AG10803 (cell line): Measurements from ENCODE around the gene NINJ1.

ENCODE experiments used
- DNase-seq: peaks from one replicate; pipeline ENCODE4 v3.0.0; 2010; ENCODE audit warnings: low read depth
- H3K4me3 ChIP-seq: 2 replicates; pipeline ENCODE4 v1.5.1; 2011; ENCODE audit warnings: mild to moderate bottlenecking, low read length, control low read depth
- TF ChIP-seq, protein P1 (sequence below): conservative IDR thresholded peaks from 2 replicates; pipeline ENCODE4 v1.5.1; 2011; ENCODE audit warnings: mild to moderate bottlenecking, low read length, control low read depth, inconsistent platforms

NINJ1 gene

GRCh38 chr9:93076101-93076791 lies 57.8 kb downstream of the NINJ1 start:
- H3K4me3 ChIP-seq, result no peak overlapping the region
- DNase-seq, result no peak
- TF ChIP-seq, protein P1, sequence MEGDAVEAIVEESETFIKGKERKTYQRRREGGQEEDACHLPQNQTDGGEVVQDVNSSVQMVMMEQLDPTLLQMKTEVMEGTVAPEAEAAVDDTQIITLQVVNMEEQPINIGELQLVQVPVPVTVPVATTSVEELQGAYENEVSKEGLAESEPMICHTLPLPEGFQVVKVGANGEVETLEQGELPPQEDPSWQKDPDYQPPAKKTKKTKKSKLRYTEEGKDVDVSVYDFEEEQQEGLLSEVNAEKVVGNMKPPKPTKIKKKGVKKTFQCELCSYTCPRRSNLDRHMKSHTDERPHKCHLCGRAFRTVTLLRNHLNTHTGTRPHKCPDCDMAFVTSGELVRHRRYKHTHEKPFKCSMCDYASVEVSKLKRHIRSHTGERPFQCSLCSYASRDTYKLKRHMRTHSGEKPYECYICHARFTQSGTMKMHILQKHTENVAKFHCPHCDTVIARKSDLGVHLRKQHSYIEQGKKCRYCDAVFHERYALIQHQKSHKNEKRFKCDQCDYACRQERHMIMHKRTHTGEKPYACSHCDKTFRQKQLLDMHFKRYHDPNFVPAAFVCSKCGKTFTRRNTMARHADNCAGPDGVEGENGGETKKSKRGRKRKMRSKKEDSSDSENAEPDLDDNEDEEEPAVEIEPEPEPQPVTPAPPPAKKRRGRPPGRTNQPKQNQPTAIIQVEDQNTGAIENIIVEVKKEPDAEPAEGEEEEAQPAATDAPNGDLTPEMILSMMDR, result no peak

GRCh38 chr9:93072383-93072795 lies 61.7 kb downstream of the NINJ1 start:
- H3K4me3 ChIP-seq, result no peak overlapping the region
- DNase-seq, result peak; percentile 55
- TF ChIP-seq, protein P1, result no peak
